Measurements from ENCODE around the gene ITGA5. TPM values are rescaled to one million over a fixed set of nuclear protein-coding genes. Genes with fewer than 3 reads are reported as not detected.

Gene ITGA5
- total RNA-seq, 4 donors from 2014 or later = 21.2 to 75.9 (median 29.4) TPM

DNA sequence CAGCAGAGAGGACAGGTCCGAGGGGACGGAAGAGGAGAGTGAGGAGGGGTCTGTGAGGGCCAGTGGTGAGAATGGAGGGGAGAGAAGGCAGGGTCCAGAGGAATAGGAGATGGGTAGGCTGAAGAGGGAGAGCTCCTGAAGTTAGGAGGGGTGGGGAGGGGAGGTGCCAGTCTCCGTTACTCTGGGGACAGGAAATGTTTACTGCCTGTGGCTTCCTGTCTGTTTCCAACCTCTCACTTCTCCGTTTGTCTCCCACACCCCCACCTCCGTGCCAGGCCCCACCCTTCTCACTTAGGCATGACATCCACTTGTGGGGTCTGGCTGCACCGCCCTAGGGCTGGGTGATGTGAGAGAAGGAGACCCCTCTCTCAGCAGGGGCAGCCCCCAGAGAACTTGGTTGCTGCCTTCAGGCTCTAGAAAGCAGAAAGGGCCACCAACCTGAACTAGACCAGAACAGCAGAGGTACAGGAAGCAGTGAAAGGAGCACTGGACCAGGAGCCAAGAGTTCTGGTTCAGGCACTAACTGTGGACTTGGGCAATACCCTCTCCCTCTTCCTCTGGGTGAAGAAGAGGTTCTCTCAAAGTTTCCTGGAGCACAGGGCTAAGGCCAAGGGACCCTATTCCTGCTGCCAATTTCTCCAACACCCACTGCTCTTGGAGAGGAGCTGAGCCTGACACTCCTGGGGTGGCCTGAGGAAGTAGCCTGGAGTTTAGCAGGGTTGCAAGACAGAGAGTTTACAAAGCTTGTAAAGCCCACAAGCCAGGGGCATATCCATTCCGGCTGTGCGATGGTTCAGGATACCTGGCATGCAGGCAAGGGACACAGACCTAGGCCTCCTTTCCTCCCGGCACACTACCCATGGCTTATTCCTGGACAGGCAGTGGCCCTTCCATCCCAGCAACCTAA is 5.5 kb downstream of the ITGA5 start:
- no peak overlapping the region for H3K4me3 ChIP-seq (ENCODE audit: low read depth, poor library complexity, severe bottlenecking)
- 45 to 54% methylated on average over 9 of the region's 9 CpGs for WGBS, 2 donors
- intact Hi-C loops (cut with DNase I; ENCODE audit: low total_unique reads) = no loop called here
- peak in 1 of 2 donors; percentile 74 for DNase-seq (ENCODE audit: low spot score in 2 of 2)
- TF ChIP-seq, protein P1, sequence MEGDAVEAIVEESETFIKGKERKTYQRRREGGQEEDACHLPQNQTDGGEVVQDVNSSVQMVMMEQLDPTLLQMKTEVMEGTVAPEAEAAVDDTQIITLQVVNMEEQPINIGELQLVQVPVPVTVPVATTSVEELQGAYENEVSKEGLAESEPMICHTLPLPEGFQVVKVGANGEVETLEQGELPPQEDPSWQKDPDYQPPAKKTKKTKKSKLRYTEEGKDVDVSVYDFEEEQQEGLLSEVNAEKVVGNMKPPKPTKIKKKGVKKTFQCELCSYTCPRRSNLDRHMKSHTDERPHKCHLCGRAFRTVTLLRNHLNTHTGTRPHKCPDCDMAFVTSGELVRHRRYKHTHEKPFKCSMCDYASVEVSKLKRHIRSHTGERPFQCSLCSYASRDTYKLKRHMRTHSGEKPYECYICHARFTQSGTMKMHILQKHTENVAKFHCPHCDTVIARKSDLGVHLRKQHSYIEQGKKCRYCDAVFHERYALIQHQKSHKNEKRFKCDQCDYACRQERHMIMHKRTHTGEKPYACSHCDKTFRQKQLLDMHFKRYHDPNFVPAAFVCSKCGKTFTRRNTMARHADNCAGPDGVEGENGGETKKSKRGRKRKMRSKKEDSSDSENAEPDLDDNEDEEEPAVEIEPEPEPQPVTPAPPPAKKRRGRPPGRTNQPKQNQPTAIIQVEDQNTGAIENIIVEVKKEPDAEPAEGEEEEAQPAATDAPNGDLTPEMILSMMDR (IDR thresholded peaks at IDR 0.05) = no peak
- TF ChIP-seq POLR2A (IDR thresholded peaks at IDR 0.05) = no peak

DNA sequence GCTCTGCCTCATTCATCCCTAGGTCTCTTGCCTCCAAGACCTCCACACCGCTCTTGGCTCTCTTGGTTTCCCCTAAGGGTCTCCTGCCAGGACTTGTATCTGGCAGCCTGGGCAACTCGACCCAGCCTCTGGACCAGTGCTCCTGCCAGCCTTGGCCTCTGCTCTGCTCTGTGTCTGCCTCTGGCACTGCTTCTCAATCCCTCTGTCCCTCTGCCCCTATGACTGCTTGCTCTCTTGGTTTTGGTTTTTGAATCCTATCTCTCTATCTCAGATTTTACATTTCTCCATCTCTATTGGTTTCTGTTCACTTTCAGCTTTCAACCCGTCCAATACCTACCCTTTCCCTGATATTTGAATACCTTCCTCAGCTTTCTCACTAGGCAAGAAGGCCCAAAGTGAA is 6.3 kb downstream of the ITGA5 start:
- H3K4me3 ChIP-seq (ENCODE audit: low read depth, poor library complexity, severe bottlenecking) = no peak overlapping the region
- TF ChIP-seq POLR2A (IDR thresholded peaks at IDR 0.05) = no peak
- TF ChIP-seq, protein P1 (IDR thresholded peaks at IDR 0.05) = no peak
- DNase-seq (ENCODE audit: low spot score in 2 of 2) = no peak
- WGBS, 2 donors = 49 to 53% methylated on average over 3 of the region's 3 CpGs
- intact Hi-C loops (cut with DNase I; ENCODE audit: low total_unique reads) = no loop called here

DNA sequence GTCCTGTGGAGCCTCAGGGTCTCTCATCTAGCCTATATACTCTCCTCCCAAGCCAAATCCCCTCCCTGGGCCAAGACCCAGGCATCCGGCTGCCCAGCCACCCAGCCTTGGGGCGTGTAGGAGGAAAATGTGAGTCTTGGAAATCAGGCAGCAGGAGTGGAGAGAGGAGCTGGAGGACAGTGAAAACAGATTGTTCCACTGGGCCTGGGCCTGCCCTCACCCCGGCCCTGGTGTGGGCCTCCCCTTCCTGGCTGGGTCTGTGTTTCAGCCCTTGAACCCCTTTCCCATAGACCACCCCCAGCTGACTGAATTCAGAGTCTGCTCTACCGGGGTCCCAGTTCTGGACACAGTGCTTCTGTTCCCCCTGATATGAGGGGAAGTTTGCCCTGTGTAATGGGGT is 6.7 kb downstream of the ITGA5 start:
- DNase-seq (ENCODE audit: low spot score in 2 of 2) = no peak
- 43 to 63% methylated on average over 4 of the region's 4 CpGs for WGBS, 2 donors
- H3K4me3 ChIP-seq (ENCODE audit: low read depth, poor library complexity, severe bottlenecking) = no peak overlapping the region
- TF ChIP-seq, protein P1 (IDR thresholded peaks at IDR 0.05) = no peak
- no peak for TF ChIP-seq POLR2A (IDR thresholded peaks at IDR 0.05)
- intact Hi-C loops (cut with DNase I; ENCODE audit: low total_unique reads) = no loop called here

DNA sequence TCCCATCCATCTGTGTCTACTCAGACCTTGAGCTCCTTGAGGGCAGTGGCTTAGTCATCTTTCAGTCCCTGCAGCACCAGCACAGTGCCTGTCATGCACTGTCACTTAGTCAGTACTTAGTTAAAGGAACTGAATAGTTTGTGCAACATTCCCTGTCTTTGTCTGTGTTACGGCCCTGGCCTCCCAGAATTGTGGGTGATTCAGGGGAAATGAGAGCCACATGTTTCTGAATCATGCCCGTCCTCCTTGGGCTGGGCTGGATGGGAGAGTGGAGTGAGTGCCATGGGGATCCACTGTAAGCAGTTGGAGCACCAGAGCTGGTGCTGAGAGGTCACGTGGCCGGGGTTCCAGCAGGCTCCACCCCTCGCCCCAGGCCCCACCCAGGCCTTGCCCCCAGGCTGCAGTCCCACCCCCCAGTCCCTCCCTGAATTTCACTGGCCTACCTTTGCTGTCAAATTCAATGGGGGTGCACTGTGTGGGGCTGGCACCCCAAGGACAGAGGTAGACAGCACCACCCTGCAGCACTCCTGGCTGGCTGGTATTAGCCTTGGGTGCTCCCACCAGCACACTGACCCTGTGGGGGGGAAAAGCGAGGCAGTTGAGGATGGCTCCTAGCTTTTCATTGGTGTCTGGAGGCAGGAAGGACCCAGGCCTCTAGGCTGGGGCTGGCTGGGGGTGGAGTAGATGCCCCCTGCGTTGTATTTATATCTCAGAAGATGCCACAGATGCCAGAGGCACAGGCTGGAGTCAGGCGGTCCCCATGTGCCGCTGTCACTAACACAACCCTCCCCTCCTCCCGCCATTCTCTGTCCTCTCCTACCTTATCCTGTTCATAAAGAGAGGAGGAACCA is 7.5 kb downstream of the ITGA5 start:
- intact Hi-C loops (cut with DNase I; ENCODE audit: low total_unique reads) = no loop called here
- TF ChIP-seq POLR2A (IDR thresholded peaks at IDR 0.05) = no peak
- TF ChIP-seq, protein P1 (IDR thresholded peaks at IDR 0.05) = no peak
- peak; percentile 90 to 96 for DNase-seq (ENCODE audit: low spot score in 2 of 2)
- no peak overlapping the region for H3K4me3 ChIP-seq (ENCODE audit: low read depth, poor library complexity, severe bottlenecking)
- 52 to 53% methylated on average over 7 to 10 of the region's 10 CpGs for WGBS, 2 donors

DNA sequence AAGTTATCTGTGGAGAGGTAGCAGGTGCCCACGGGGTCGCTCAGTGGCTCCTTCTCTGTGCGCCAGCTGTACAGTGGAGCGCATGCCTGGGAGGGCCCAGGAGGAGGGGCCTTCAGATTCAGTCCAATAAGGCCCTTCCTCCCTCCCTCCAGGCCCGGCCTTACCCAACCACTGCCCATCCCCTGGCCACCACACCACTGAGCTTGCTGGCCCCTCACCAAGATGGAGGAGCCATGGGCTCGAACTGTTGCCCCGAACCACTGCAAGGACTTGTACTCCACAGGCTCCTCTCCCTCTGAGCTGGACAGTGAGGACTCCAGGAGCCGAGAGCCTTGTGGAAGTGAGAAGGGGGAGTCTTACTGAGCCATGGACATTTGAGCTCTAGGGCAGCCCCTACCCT is 9.8 kb downstream of the ITGA5 start:
- WGBS, 2 donors = 91 to 93% methylated on average over 8 of the region's 8 CpGs
- intact Hi-C loops (cut with DNase I; ENCODE audit: low total_unique reads) = no loop called here

More for the DNA sequence above, 9.8 kb downstream of the ITGA5 start:
- no peak for TF ChIP-seq POLR2A (IDR thresholded peaks at IDR 0.05)
- TF ChIP-seq, protein P1 (IDR thresholded peaks at IDR 0.05) = no peak
- DNase-seq (ENCODE audit: low spot score in 2 of 2) = no peak
- H3K4me3 ChIP-seq (ENCODE audit: low read depth, poor library complexity, severe bottlenecking) = no peak overlapping the region
